A549 (cell line): ENCODE results near the gene FBXL7. TPM values are rescaled to one million over a fixed set of nuclear protein-coding genes. Genes with fewer than 3 reads are reported as not detected.

Experiments
- ATAC-seq, 2 experiments: fragments of 200-7000 bp in 1 of 2; fragments of >200 bp in 1 of 2; cut with Nextera tagmentation in 1 of 2; cut with Tn5 transposase in 1 of 2; 3 replicates each; pipeline versions ENCODE4 v1.8.0 to v1.9.1; 2018 to 2020; ENCODE audit warnings: mild to moderate bottlenecking in 1 of 2, moderate library complexity in 1 of 2
- CTCF ChIA-PET: fragments of 300-600 bp; sonication (Branson Sonifier 250); formaldehyde crosslinking; extraction: SDS; loops from one replicate; lab custom pipeline; 2021; ENCODE audit warnings: antibody characterized with exemption, inconsistent platforms; lab: Yijun Ruan, JAX
- POLR2A ChIA-PET: fragments of 350-600 bp; formaldehyde crosslinking; extraction: SDS; loops from one replicate; lab custom pipeline; 2021; ENCODE audit warnings: antibody characterized with exemption, inconsistent platforms; lab: Yijun Ruan, JAX
- DNase-seq, 2 experiments: peaks; one replicate each; pipeline versions ENCODE4 v3.0.0 to v3.0.0-alpha.2; 2011 to 2016; ENCODE audit warnings: low read depth in 1 of 2, low spot score in 1 of 2
- FAIRE-seq: peaks from 2 replicates; lab custom pipeline; 2011; peaks lifted over from hg19 to GRCh38; lab: Jason Lieb, UNC
- H3K27ac ChIP-seq, 2 experiments: fragments of >200 bp; sonication (Bioruptor Twin); formaldehyde crosslinking; 3 replicates each; pipeline ENCODE4 v1.5.1; 2016 to 2017
- H3K4me1 ChIP-seq: fragments of >200 bp; sonication (Bioruptor Twin); formaldehyde crosslinking; 3 replicates; pipeline ENCODE4 v1.6.1; 2016
- H3K4me2 ChIP-seq: fragments of >200 bp; sonication (Bioruptor Twin); formaldehyde crosslinking; 3 replicates; pipeline ENCODE4 v1.6.1; 2016
- H3K4me3 ChIP-seq: fragments of >200 bp; sonication (Bioruptor Twin); formaldehyde crosslinking; 3 replicates; pipeline ENCODE4 v1.5.1; 2016
- H3K9me3 ChIP-seq: fragments of >200 bp; sonication (Bioruptor Twin); formaldehyde crosslinking; 3 replicates; pipeline ENCODE4 v1.6.1; 2016
- BHLHE40 ChIP-seq: IDR thresholded peaks from 2 replicates; pipeline ENCODE4 v1.6.1; 2012; ENCODE audit warnings: low read depth, low read length, inconsistent platforms
- CHD2 ChIP-seq: fragments of 150-350 bp; IDR thresholded peaks from 2 replicates; pipeline ENCODE4 v1.6.1; 2014; ENCODE audit warnings: low read length; ENCODE audit not compliant: partially characterized antibody
- CHD4 ChIP-seq: fragments of 200-600 bp; sonication (generic); IDR thresholded peaks from 2 replicates; pipeline ENCODE4 v1.6.1; 2016; ENCODE audit warnings: antibody characterized with exemption, mild to moderate bottlenecking, borderline replicate concordance
- ESRRA ChIP-seq: fragments of 150-350 bp; IDR thresholded peaks from 2 replicates; pipeline ENCODE4 v1.6.1; 2014; ENCODE audit warnings: mild to moderate bottlenecking, low read length, borderline replicate concordance
- FOSB ChIP-seq: fragments of 250-450 bp; sonication (Bioruptor Pico); IDR thresholded peaks from 2 replicates; pipeline ENCODE4 v1.5.0; 2020; ENCODE audit warnings: mild to moderate bottlenecking, moderate library complexity
- FOSL2 ChIP-seq, 2 experiments: fragments of 450-650 bp in 1 of 2; fragments of >200 bp in 1 of 2; sonication (Bioruptor Twin) in 1 of 2; formaldehyde crosslinking; IDR thresholded peaks; 2 replicates each; pipeline versions ENCODE4 v1.5.0 to v1.6.1; 2016 to 2020; ENCODE audit warnings: mild to moderate bottlenecking in 1 of 2, moderate library complexity in 1 of 2
- FOXS1 ChIP-seq: fragments of 250-450 bp; sonication (Bioruptor Pico); IDR thresholded peaks from 2 replicates; pipeline ENCODE4 v1.5.0; 2020; ENCODE audit warnings: mild to moderate bottlenecking, moderate library complexity
- HEYL ChIP-seq: fragments of 250-450 bp; sonication (Bioruptor Pico); IDR thresholded peaks from 2 replicates; pipeline ENCODE4 v1.8.0; 2021; ENCODE audit warnings: mild to moderate bottlenecking, moderate library complexity
- HOXB13 ChIP-seq: fragments of 250-450 bp; sonication (Bioruptor Pico); IDR thresholded peaks from 2 replicates; pipeline ENCODE4 v1.5.0; 2020; ENCODE audit warnings: low read depth, mild to moderate bottlenecking, moderate library complexity
- HOXB5 ChIP-seq: fragments of 250-450 bp; sonication (Bioruptor Pico); IDR thresholded peaks from 2 replicates; pipeline ENCODE4 v1.5.0; 2020; ENCODE audit warnings: mild to moderate bottlenecking, moderate library complexity
- KDM1A ChIP-seq: fragments of 200-600 bp; sonication (generic); IDR thresholded peaks from 2 replicates; pipeline ENCODE4 v1.6.1; 2016; ENCODE audit warnings: low read depth, mild to moderate bottlenecking
- MAZ ChIP-seq: fragments of 150-350 bp; IDR thresholded peaks from 2 replicates; pipeline ENCODE4 v1.6.1; 2014; ENCODE audit warnings: antibody characterized with exemption, low read depth, low read length, borderline replicate concordance
- MYC ChIP-seq: IDR thresholded peaks from 2 replicates; pipeline ENCODE4 v1.6.1; 2012; ENCODE audit warnings: mild to moderate bottlenecking, inconsistent platforms, low read length, improper control_type of control experiment, borderline replicate concordance
- NFE2L2 ChIP-seq: fragments of 150-350 bp; conservative IDR thresholded peaks from 2 replicates; pipeline ENCODE4 v1.6.1; 2014; ENCODE audit warnings: low read length
- NPAS2 ChIP-seq: fragments of 250-450 bp; sonication (Bioruptor Pico); IDR thresholded peaks from 2 replicates; pipeline ENCODE4 v1.8.0; 2022; ENCODE audit warnings: mild to moderate bottlenecking, moderate library complexity, borderline replicate concordance
- NR3C1 ChIP-seq: fragments of >200 bp; sonication (Bioruptor Twin); formaldehyde crosslinking; IDR thresholded peaks from 3 replicates; pipeline ENCODE4 v1.6.1; 2017
- PHF8 ChIP-seq: fragments of 200-600 bp; sonication (generic); IDR thresholded peaks from 2 replicates; pipeline ENCODE4 v1.6.1; 2016; ENCODE audit warnings: low read depth, mild to moderate bottlenecking, antibody characterized with exemption, moderate library complexity, borderline replicate concordance
- RCOR1 ChIP-seq: fragments of 150-350 bp; IDR thresholded peaks from 2 replicates; pipeline ENCODE4 v1.6.1; 2014; ENCODE audit warnings: antibody characterized with exemption, low read length, low read depth
- RNF2 ChIP-seq: fragments of 200-600 bp; sonication (generic); IDR thresholded peaks from 2 replicates; pipeline ENCODE4 v1.6.1; 2016; ENCODE audit warnings: low read depth, mild to moderate bottlenecking, antibody characterized with exemption, moderate library complexity, borderline replicate concordance
- SMC3 ChIP-seq: fragments of >200 bp; sonication (Bioruptor Twin); formaldehyde crosslinking; IDR thresholded peaks from 3 replicates; pipeline ENCODE4 v1.6.1; 2018; ENCODE audit warnings: inconsistent platforms
- ZC3H11A ChIP-seq: fragments of 450-650 bp; IDR thresholded peaks from 2 replicates; pipeline ENCODE4 v1.6.1; 2014; ENCODE audit warnings: antibody characterized with exemption, mild to moderate bottlenecking
- ZFP36 ChIP-seq: fragments of 450-650 bp; IDR thresholded peaks from 2 replicates; pipeline ENCODE4 v1.6.1; 2014; ENCODE audit warnings: borderline replicate concordance; ENCODE audit not compliant: partially characterized antibody
- WGBS: methylation state at CpG from one replicate; pipeline ENCODE4 v1.1.6; 2017; ENCODE audit errors: missing lambda C conversion rate; 5-methylcytosine and 5-hydroxymethylcytosine counted together
- polyA plus RNA-seq, 4 experiments: library from polyadenylated mRNA; depleted of rRNA in 3 of 4; stranded (reverse); fragments of >200 nt; fragmentation: RNase III in 1 of 4; extraction: RNeasy Plus Mini Kit Qiagen cat#74134 plus additional on column Dnase treatment in 1 of 4; gene quantifications; 2 replicates in 3 of 4; 3 replicates in 1 of 4; pipeline ENCODE4 v1.2.3, GENCODE V29; 2011 to 2017
- TF ChIP-seq, protein P1 (sequence below): IDR thresholded peaks from 2 replicates; pipeline ENCODE4 v1.6.1; 2012
- TF ChIP-seq, protein P2 (sequence below): fragments of 200-600 bp; sonication (generic); IDR thresholded peaks from 2 replicates; pipeline ENCODE4 v1.6.1; 2016; ENCODE audit warnings: antibody characterized with exemption, mild to moderate bottlenecking, moderate library complexity
- TF ChIP-seq, protein P3 (sequence below): fragments of 150-350 bp; IDR thresholded peaks from 2 replicates; pipeline ENCODE4 v1.6.1; 2014; ENCODE audit warnings: low read depth, mild to moderate bottlenecking, low read length

Gene FBXL7
- polyA plus RNA-seq, 2 of the 4 experiments (the other 2 are of a cell fraction) = 0.90 to 1.7 TPM

DNA sequence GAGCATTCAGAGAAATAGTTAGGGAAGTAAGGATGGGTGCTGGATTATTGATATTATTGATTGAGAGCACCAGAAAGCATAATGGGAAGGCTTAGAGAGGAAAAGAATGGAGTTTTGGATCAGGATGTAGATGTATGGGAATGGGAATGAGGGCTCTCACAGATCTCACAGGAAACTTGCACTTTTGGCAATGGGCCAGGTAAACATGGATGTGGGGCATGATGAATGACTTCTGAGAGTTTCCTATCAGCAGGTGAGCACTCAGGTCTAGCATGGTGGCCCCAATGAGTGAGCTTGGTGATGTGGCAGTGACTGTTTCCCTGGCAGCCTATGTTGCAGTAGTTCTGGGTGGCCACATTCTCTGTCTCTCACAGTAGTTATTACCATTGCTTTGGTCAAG lies 283.8 kb downstream of the FBXL7 start:
- Histone ChIP-seq H3K4me1 (no peaks in the 10 kb centered on the region), H3K4me2 (no peak overlapping the region), H3K9me3 (no peaks in the 10 kb centered on the region), H3K27ac (no peak overlapping the region), H3K4me3 (no peak overlapping the region)
- ATAC-seq (no peak), FAIRE-seq (no peak), DNase-seq (no peak)
- TF ChIP-seq HOXB5 (CRISPR knock-in tag) = no peak
- TF ChIP-seq, protein P1, sequence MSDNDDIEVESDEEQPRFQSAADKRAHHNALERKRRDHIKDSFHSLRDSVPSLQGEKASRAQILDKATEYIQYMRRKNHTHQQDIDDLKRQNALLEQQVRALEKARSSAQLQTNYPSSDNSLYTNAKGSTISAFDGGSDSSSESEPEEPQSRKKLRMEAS = no peak
- no peak for TF ChIP-seq CHD4
- TF ChIP-seq, protein P2, sequence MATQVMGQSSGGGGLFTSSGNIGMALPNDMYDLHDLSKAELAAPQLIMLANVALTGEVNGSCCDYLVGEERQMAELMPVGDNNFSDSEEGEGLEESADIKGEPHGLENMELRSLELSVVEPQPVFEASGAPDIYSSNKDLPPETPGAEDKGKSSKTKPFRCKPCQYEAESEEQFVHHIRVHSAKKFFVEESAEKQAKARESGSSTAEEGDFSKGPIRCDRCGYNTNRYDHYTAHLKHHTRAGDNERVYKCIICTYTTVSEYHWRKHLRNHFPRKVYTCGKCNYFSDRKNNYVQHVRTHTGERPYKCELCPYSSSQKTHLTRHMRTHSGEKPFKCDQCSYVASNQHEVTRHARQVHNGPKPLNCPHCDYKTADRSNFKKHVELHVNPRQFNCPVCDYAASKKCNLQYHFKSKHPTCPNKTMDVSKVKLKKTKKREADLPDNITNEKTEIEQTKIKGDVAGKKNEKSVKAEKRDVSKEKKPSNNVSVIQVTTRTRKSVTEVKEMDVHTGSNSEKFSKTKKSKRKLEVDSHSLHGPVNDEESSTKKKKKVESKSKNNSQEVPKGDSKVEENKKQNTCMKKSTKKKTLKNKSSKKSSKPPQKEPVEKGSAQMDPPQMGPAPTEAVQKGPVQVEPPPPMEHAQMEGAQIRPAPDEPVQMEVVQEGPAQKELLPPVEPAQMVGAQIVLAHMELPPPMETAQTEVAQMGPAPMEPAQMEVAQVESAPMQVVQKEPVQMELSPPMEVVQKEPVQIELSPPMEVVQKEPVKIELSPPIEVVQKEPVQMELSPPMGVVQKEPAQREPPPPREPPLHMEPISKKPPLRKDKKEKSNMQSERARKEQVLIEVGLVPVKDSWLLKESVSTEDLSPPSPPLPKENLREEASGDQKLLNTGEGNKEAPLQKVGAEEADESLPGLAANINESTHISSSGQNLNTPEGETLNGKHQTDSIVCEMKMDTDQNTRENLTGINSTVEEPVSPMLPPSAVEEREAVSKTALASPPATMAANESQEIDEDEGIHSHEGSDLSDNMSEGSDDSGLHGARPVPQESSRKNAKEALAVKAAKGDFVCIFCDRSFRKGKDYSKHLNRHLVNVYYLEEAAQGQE = no peak
- no peak for TF ChIP-seq ZFP36
- CTCF ChIA-PET = no interaction called here
- POLR2A ChIA-PET = no interaction called here

- POLR2A ChIA-PET = no interaction called here
- H3K4me3 ChIP-seq = no peak overlapping the region
- H3K4me1 ChIP-seq = no peaks in the 10 kb centered on the region
- FAIRE-seq (no peak), ATAC-seq (no peak), DNase-seq (no peak)
- no peak overlapping the region for H3K27ac ChIP-seq
- H3K9me3 ChIP-seq = no peaks in the 10 kb centered on the region
- 12% methylated on average over 5 of the region's 5 CpGs for WGBS
- no peak overlapping the region for H3K4me2 ChIP-seq
- CTCF ChIA-PET = no interaction called here
- TF ChIP-seq CHD4 (no peak), FOXS1 (CRISPR knock-in tag) (no peak), FOSL2 (IDR thresholded peaks at IDR 0.05) (no peak), FOSL2 (CRISPR knock-in tag; IDR thresholded peaks at IDR 0.05) (no peak), HOXB5 (CRISPR knock-in tag) (no peak), NPAS2 (CRISPR knock-in tag) (no peak), HEYL (CRISPR knock-in tag) (no peak), HOXB13 (CRISPR knock-in tag) (no peak), CHD2 (no peak), KDM1A (no peak), NFE2L2 (no peak), ZC3H11A (no peak), PHF8 (no peak)
- TF ChIP-seq, protein P3, sequence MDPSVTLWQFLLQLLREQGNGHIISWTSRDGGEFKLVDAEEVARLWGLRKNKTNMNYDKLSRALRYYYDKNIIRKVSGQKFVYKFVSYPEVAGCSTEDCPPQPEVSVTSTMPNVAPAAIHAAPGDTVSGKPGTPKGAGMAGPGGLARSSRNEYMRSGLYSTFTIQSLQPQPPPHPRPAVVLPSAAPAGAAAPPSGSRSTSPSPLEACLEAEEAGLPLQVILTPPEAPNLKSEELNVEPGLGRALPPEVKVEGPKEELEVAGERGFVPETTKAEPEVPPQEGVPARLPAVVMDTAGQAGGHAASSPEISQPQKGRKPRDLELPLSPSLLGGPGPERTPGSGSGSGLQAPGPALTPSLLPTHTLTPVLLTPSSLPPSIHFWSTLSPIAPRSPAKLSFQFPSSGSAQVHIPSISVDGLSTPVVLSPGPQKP = no peak
- TF ChIP-seq, protein P1 = no peak
Measured at GRCh38 chr5:15785531-15785981, 285.6 kb downstream of the FBXL7 start.

DNA sequence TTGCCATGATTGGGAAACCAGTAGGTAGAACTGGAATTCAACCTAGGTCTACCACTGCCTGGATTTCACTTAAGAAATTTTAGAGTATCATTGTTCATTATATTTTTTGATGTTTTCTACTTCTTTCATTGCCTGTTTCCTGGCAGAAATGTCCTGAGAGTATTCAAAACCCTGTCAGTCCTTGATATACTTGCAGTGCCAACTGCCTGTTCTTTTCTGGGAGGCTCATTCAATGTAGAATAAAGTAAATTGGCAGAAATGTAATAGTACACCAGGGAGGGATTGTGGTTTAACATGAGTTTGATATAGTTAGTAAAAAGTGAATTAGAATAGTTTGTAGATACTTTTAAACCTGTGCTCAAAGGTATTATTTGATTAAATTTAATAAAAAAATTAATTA lies 286.3 kb downstream of the FBXL7 start:
- H3K4me1 ChIP-seq = no peaks in the 10 kb centered on the region
- DNase-seq = no peak
- no peak for FAIRE-seq
- ATAC-seq = no peak
- TF ChIP-seq FOXS1 (CRISPR knock-in tag) = no peak
- no peak for TF ChIP-seq MYC
- TF ChIP-seq, protein P1 = no peak
- no peak for TF ChIP-seq SMC3
- no peak for TF ChIP-seq ESRRA
- no peak for TF ChIP-seq FOSB
- no peak for TF ChIP-seq FOSL2 (IDR thresholded peaks at IDR 0.05)
- TF ChIP-seq FOSL2 (CRISPR knock-in tag; IDR thresholded peaks at IDR 0.05) = no peak
- no peak for TF ChIP-seq BHLHE40
- no peak for TF ChIP-seq KDM1A
- TF ChIP-seq NPAS2 (CRISPR knock-in tag) = no peak
- no peak for TF ChIP-seq RCOR1
- no peak for TF ChIP-seq RNF2
- no peak for TF ChIP-seq MAZ
- no peak for TF ChIP-seq NR3C1
- no peak for TF ChIP-seq HOXB5 (CRISPR knock-in tag)
- no peak overlapping the region for H3K27ac ChIP-seq
- H3K4me2 ChIP-seq = no peak overlapping the region
- no peaks in the 10 kb centered on the region for H3K9me3 ChIP-seq
- H3K4me3 ChIP-seq = no peak overlapping the region
- POLR2A ChIA-PET = no interaction called here
- CTCF ChIA-PET = no interaction called here
